K562 (cell line): ENCODE results near the gene POLR1H. TPM values are rescaled to one million over a fixed set of nuclear protein-coding genes. Genes with fewer than 3 reads are reported as not detected.

Experiments
- CREM ChIP-seq: IDR thresholded peaks from 2 replicates; pipeline ENCODE4 v1.6.1; 2014; ENCODE audit warnings: antibody characterized with exemption, low read depth
- CTCF ChIP-seq, 3 experiments: IDR thresholded peaks in 2 of 3; conservative IDR thresholded peaks in 1 of 3; 2 replicates each; pipeline ENCODE4 v1.5.1; 2011 to 2012; ENCODE audit warnings: low read length in 3 of 3, mild to moderate bottlenecking in 3 of 3, control low read depth in 2 of 3, improper control_type of control experiment in 1 of 3, inconsistent platforms in 1 of 3, low read depth in 1 of 3, mixed read lengths in 1 of 3, moderate library complexity in 1 of 3; ENCODE audit not compliant: insufficient read depth in 2 of 3
- E2F3 ChIP-seq: fragments of 250-450 bp; sonication (Bioruptor Pico); IDR thresholded peaks from 2 replicates; pipeline ENCODE4 v1.4.0; 2020; ENCODE audit warnings: mild to moderate bottlenecking
- ETV6 ChIP-seq, 3 experiments: fragments of 150-350 bp in 1 of 3; sonication (generic) in 1 of 3; formaldehyde crosslinking in 1 of 3; IDR thresholded peaks; 2 replicates each; pipeline versions ENCODE4 v1.6.1 to v1.8.0; 2014 to 2022; ENCODE audit warnings: borderline replicate concordance in 2 of 3, low read depth in 2 of 3, antibody characterized with exemption in 1 of 3, low read length in 1 of 3, mild to moderate bottlenecking in 1 of 3, missing genetic modification reagents in 1 of 3
- GTF2E2 ChIP-seq: fragments of 200-800 bp; sonication (Bioruptor generic); IDR thresholded peaks from 2 replicates; pipeline ENCODE4 v1.6.1; 2016; ENCODE audit warnings: missing genetic modification characterization, missing compliant biosample characterization
- KLF13 ChIP-seq: fragments of 450-650 bp; IDR thresholded peaks from 2 replicates; pipeline ENCODE4 v1.6.1; 2016; ENCODE audit warnings: missing genetic modification characterization, low read depth, mild to moderate bottlenecking, missing compliant biosample characterization, moderate library complexity, borderline replicate concordance
- MYC ChIP-seq, 2 experiments: fragments of 250-450 bp in 1 of 2; sonication (Bioruptor Pico) in 1 of 2; IDR thresholded peaks; 2 replicates each; pipeline versions ENCODE4 v1.5.1 to v1.6.1; 2012 to 2021; ENCODE audit warnings: low read depth in 2 of 2, borderline replicate concordance in 1 of 2, improper control_type of control experiment in 1 of 2, low read length in 1 of 2, mild to moderate bottlenecking in 1 of 2, moderate library complexity in 1 of 2
- MYNN ChIP-seq, 2 experiments: sonication (generic); formaldehyde crosslinking in 1 of 2; IDR thresholded peaks; 2 replicates each; pipeline versions ENCODE4 v1.5.0 to v1.6.1; 2016 to 2020; ENCODE audit warnings: antibody characterized with exemption in 1 of 2, missing genetic modification reagents in 1 of 2
- NBN ChIP-seq: fragments of 450-650 bp; IDR thresholded peaks from 2 replicates; pipeline ENCODE4 v1.6.1; 2016; ENCODE audit warnings: low read depth, mild to moderate bottlenecking
- PHF8 ChIP-seq: fragments of 200-600 bp; sonication (generic); IDR thresholded peaks from 2 replicates; pipeline ENCODE4 v1.6.1; 2012; ENCODE audit warnings: mixed run types, mild to moderate bottlenecking, inconsistent platforms, low read length, moderate library complexity, borderline replicate concordance
- RBFOX2 ChIP-seq: fragments of 200-400 bp; formaldehyde crosslinking; IDR thresholded peaks from 2 replicates; pipeline ENCODE4 v1.6.1; 2017; ENCODE audit warnings: low read depth, mild to moderate bottlenecking, low read length, moderate library complexity
- SAP30 ChIP-seq: fragments of 200-600 bp; sonication (generic); IDR thresholded peaks from 2 replicates; pipeline ENCODE4 v1.6.1; 2012; ENCODE audit warnings: borderline replicate concordance, low read depth, mild to moderate bottlenecking, moderate library complexity, low read length, control low read depth, inconsistent platforms; ENCODE audit not compliant: insufficient read depth, poor library complexity, severe bottlenecking
- SMAD4 ChIP-seq: fragments of 250-450 bp; sonication (Bioruptor Pico); conservative IDR thresholded peaks from 2 replicates; pipeline ENCODE4 v1.8.0; 2021; ENCODE audit warnings: inconsistent platforms, mild to moderate bottlenecking, moderate library complexity
- TSHZ1 ChIP-seq: fragments of 250-450 bp; sonication (Bioruptor Pico); IDR thresholded peaks from 2 replicates; pipeline ENCODE4 v1.4.0; 2020; ENCODE audit warnings: mild to moderate bottlenecking, moderate library complexity
- ZBTB43 ChIP-seq: sonication (generic); formaldehyde crosslinking; IDR thresholded peaks from 2 replicates; pipeline ENCODE4 v1.8.0; 2023; ENCODE audit warnings: mild to moderate bottlenecking, missing genetic modification reagents
- ZC3H8 ChIP-seq: fragments of 450-650 bp; IDR thresholded peaks from 2 replicates; pipeline ENCODE4 v1.6.1; 2017
- ZNF133 ChIP-seq: fragments of 250-450 bp; sonication (Bioruptor Pico); IDR thresholded peaks from 2 replicates; pipeline ENCODE4 v1.4.0; 2020; ENCODE audit warnings: mild to moderate bottlenecking
- ZNF24 ChIP-seq: fragments of 450-650 bp; IDR thresholded peaks from 2 replicates; pipeline ENCODE4 v1.6.1; 2016
- ZNF785 ChIP-seq: fragments of 250-450 bp; sonication (Bioruptor Pico); IDR thresholded peaks from 2 replicates; pipeline ENCODE4 v1.4.0; 2020; ENCODE audit warnings: mild to moderate bottlenecking
- polyA plus RNA-seq, 8 experiments: library from polyadenylated mRNA; depleted of rRNA in 4 of 8; stranded (reverse) in 5 of 8; unstranded in 3 of 8; fragments of >200 nt; fragmentation: Nextera tagmentation in 2 of 8; fragmentation: Illumina TruSeq in 1 of 8; extraction: Ambion mirVana in 2 of 8; extraction: Trizol in 1 of 8; gene quantifications; 2 replicates each; pipeline versions ENCODE4 v1.2.1 to v1.2.3, GENCODE V29; 2011 to 2014; ENCODE audit warnings: inconsistent platforms in 1 of 8, missing spikeins in 1 of 8
- total RNA-seq, 7 experiments: library from RNA; depleted of rRNA in 6 of 7; stranded (reverse); fragments of >200 nt in 6 of 7; fragmentation: Illumina TruSeq in 2 of 7; extraction: Trizol in 2 of 7; gene quantifications; 2 replicates each; pipeline versions ENCODE4 v1.2.1 to v1.2.3, GENCODE V29; 2011 to 2021; ENCODE audit warnings: low replicate concordance in 1 of 7

Gene POLR1H
- total and polyA plus RNA-seq, 9 of the 15 experiments (the other 6 are each of a cell fraction or from before 2014, with no cell fraction given): 92.2 to 333 (median 143) TPM

- TF ChIP-seq KLF13 (no peak), ZNF785 (CRISPR knock-in tag) (no peak), E2F3 (no peak), GTF2E2 (tag) (peak; percentile 98), NBN (peak; percentile 100), SMAD4 (CRISPR knock-in tag) (peak; percentile 88), ZNF24 (0 out of 2 replicates have a peak, but pooled peaks have one; percentile 40), SAP30 (no peak), TSHZ1 (CRISPR knock-in tag) (peak; percentile 21; the same call in 1 of the 2 replicates), ZBTB43 (CRISPR knock-in tag) (no peak), ZNF133 (CRISPR knock-in tag) (no peak), MYNN (IDR thresholded peaks at IDR 0.05) (no peak), MYNN (CRISPR knock-in tag; IDR thresholded peaks at IDR 0.05) (no peak), ZC3H8 (no peak), RBFOX2 (peak; percentile 93), PHF8 (peak; percentile 92), CTCF (IDR thresholded peaks at IDR 0.05 in 2 of 3, conservative IDR thresholded peaks at IDR 0.05 in 1 of 3; ENCODE audit: insufficient read depth in 2 of 3, low read depth in 1 of 3, low read length in 3 of 3) (peak in 1 of 3 experiments; percentile 10; a peak in 1 of 6 replicates), ETV6 (IDR thresholded peaks at IDR 0.05; ENCODE audit: borderline replicate concordance in 1 of 2, low read depth in 2 of 2, low read length in 1 of 2) (peak in 1 of 2 experiments; percentile 25; a peak in 1 of 4 replicates), ETV6 (CRISPR knock-in tag; IDR thresholded peaks at IDR 0.05; ENCODE audit: borderline replicate concordance) (peak; percentile 35; the same call in 1 of the 2 replicates), MYC (IDR thresholded peaks at IDR 0.05; ENCODE audit: low read depth, low read length) (no peak; the same call in 1 of the 2 replicates), MYC (CRISPR knock-in tag; IDR thresholded peaks at IDR 0.05; ENCODE audit: borderline replicate concordance, low read depth) (0 out of 2 replicates have a peak, but pooled peaks have one; percentile 49), CREM (peak; percentile 99)
Observed at GRCh38 chr6:30061092-30061857, at the start of gene POLR1H (continued).
